SK-N-SH treated with all-trans-retinoic acid at 6 μM for 48 hours (cell line): Measurements from ENCODE around the gene DNAJC4.

ENCODE experiments used
- ATAC-seq: fragments of 200-7000 bp; cut with Tn5 transposase; 3 replicates; pipeline ENCODE4 v1.9.1; 2020; ENCODE audit warnings: mild to moderate bottlenecking, moderate library complexity
- ARNTL ChIP-seq: fragments of 450-650 bp; formaldehyde crosslinking; IDR thresholded peaks from 2 replicates; pipeline ENCODE4 v1.5.0; 2020; ENCODE audit warnings: low read depth, mild to moderate bottlenecking, moderate library complexity, borderline replicate concordance
- BACH2 ChIP-seq: fragments of 250-450 bp; sonication (Bioruptor Pico); IDR thresholded peaks from 2 replicates; pipeline ENCODE4 v1.9.0; 2021; ENCODE audit warnings: mild to moderate bottlenecking, borderline replicate concordance
- CREB5 ChIP-seq: fragments of 250-450 bp; sonication (Bioruptor Pico); IDR thresholded peaks from 2 replicates; pipeline ENCODE4 v1.5.1; 2020; ENCODE audit warnings: low read depth, mild to moderate bottlenecking, moderate library complexity
- CSDC2 ChIP-seq: fragments of 250-450 bp; sonication (Bioruptor Pico); IDR thresholded peaks from 2 replicates; pipeline ENCODE4 v1.5.0; 2020; ENCODE audit warnings: mild to moderate bottlenecking, moderate library complexity
- CSRNP3 ChIP-seq: fragments of 250-450 bp; sonication (Bioruptor Pico); IDR thresholded peaks from 2 replicates; pipeline ENCODE4 v1.5.1; 2021; ENCODE audit warnings: mild to moderate bottlenecking, moderate library complexity
- ESRRG ChIP-seq: fragments of 250-450 bp; sonication (Bioruptor Pico); IDR thresholded peaks from 2 replicates; pipeline ENCODE4 v1.6.1; 2021; ENCODE audit warnings: mild to moderate bottlenecking
- GLIS3 ChIP-seq: fragments of 250-450 bp; sonication (Bioruptor Pico); IDR thresholded peaks from 2 replicates; pipeline ENCODE4 v1.5.0; 2020; ENCODE audit warnings: mild to moderate bottlenecking, moderate library complexity
- ISL1 ChIP-seq: fragments of 250-450 bp; sonication (Bioruptor Pico); IDR thresholded peaks from 2 replicates; pipeline ENCODE4 v2.1.2; 2022; ENCODE audit warnings: mild to moderate bottlenecking, moderate library complexity
- OSR1 ChIP-seq: fragments of 250-450 bp; sonication (Bioruptor Pico); IDR thresholded peaks from 2 replicates; pipeline ENCODE4 v1.8.0; 2022; ENCODE audit warnings: moderate library complexity, mild to moderate bottlenecking, inconsistent platforms
- PATZ1 ChIP-seq: fragments of 250-450 bp; sonication (Bioruptor Pico); IDR thresholded peaks from 2 replicates; pipeline ENCODE4 v1.8.0; 2020; ENCODE audit warnings: mild to moderate bottlenecking, moderate library complexity, borderline replicate concordance
- POU6F1 ChIP-seq: fragments of 250-450 bp; sonication (Bioruptor Pico); IDR thresholded peaks from 2 replicates; pipeline ENCODE4 v1.8.0; 2021; ENCODE audit warnings: low read depth, mild to moderate bottlenecking, moderate library complexity, borderline replicate concordance
- PPARA ChIP-seq: fragments of 250-450 bp; sonication (Bioruptor Pico); IDR thresholded peaks from 2 replicates; pipeline ENCODE4 v1.5.0; 2020; ENCODE audit warnings: mild to moderate bottlenecking, borderline replicate concordance
- RARB ChIP-seq: fragments of 250-450 bp; sonication (Bioruptor Pico); IDR thresholded peaks from 2 replicates; pipeline ENCODE4 v1.8.0; 2021; ENCODE audit warnings: mild to moderate bottlenecking, moderate library complexity
- SNAI2 ChIP-seq: fragments of 250-450 bp; sonication (Bioruptor Pico); IDR thresholded peaks from 2 replicates; pipeline ENCODE4 v1.5.0; 2020; ENCODE audit warnings: mild to moderate bottlenecking, moderate library complexity
- TCF4 ChIP-seq: fragments of 250-450 bp; sonication (Bioruptor Pico); IDR thresholded peaks from 2 replicates; pipeline ENCODE4 v1.8.0; 2021; ENCODE audit warnings: mild to moderate bottlenecking, moderate library complexity, borderline replicate concordance
- TOX ChIP-seq: fragments of 250-450 bp; sonication (Bioruptor Pico); IDR thresholded peaks from 2 replicates; pipeline ENCODE4 v1.8.0; 2021; ENCODE audit warnings: mild to moderate bottlenecking, moderate library complexity, borderline replicate concordance
- TSHZ2 ChIP-seq: fragments of 250-450 bp; sonication (Bioruptor Pico); IDR thresholded peaks from 2 replicates; pipeline ENCODE4 v1.5.0; 2020; ENCODE audit warnings: mild to moderate bottlenecking, moderate library complexity
- ZC3H10 ChIP-seq: fragments of 250-450 bp; sonication (Bioruptor Pico); IDR thresholded peaks from 2 replicates; pipeline ENCODE4 v1.5.1; 2021; ENCODE audit warnings: mild to moderate bottlenecking, moderate library complexity
- ZFP3 ChIP-seq: fragments of 250-450 bp; sonication (Bioruptor Pico); IDR thresholded peaks from 2 replicates; pipeline ENCODE4 v1.5.0; 2020; ENCODE audit warnings: mild to moderate bottlenecking, moderate library complexity
- ZFP30 ChIP-seq: fragments of 450-650 bp; formaldehyde crosslinking; IDR thresholded peaks from 2 replicates; pipeline ENCODE4 v1.5.0; 2022; ENCODE audit warnings: mild to moderate bottlenecking, moderate library complexity
- ZNF565 ChIP-seq: fragments of 450-650 bp; formaldehyde crosslinking; conservative IDR thresholded peaks from 2 replicates; pipeline ENCODE4 v1.5.0; 2020; ENCODE audit warnings: low read depth, mild to moderate bottlenecking, moderate library complexity
- ZNF70 ChIP-seq: fragments of 450-650 bp; formaldehyde crosslinking; IDR thresholded peaks from 2 replicates; pipeline ENCODE4 v1.5.0; 2020; ENCODE audit warnings: mild to moderate bottlenecking, moderate library complexity
- ZNF8 ChIP-seq: fragments of 450-650 bp; formaldehyde crosslinking; IDR thresholded peaks from 2 replicates; pipeline ENCODE4 v1.5.0; 2020; ENCODE audit warnings: mild to moderate bottlenecking, moderate library complexity

DNAJC4 gene

GRCh38 chr11:64243236-64243854, 13.0 kb downstream of the DNAJC4 start:
- ATAC-seq = no peak
- TF ChIP-seq POU6F1 (CRISPR knock-in tag) = no peak
- TF ChIP-seq TCF4 = no peak
- no peak for TF ChIP-seq ESRRG (CRISPR knock-in tag)
- no peak for TF ChIP-seq ZNF70
- TF ChIP-seq SNAI2 (CRISPR knock-in tag) = no peak
- TF ChIP-seq ZFP30 (CRISPR knock-in tag) = no peak
- no peak for TF ChIP-seq BACH2 (CRISPR knock-in tag)
- no peak for TF ChIP-seq CSDC2 (CRISPR knock-in tag)
- TF ChIP-seq GLIS3 (CRISPR knock-in tag) = no peak
- TF ChIP-seq RARB (CRISPR knock-in tag) = no peak
- TF ChIP-seq OSR1 = no peak
- TF ChIP-seq ZFP3 (CRISPR knock-in tag) = no peak
- no peak for TF ChIP-seq PPARA
- TF ChIP-seq CREB5 = no peak
- TF ChIP-seq TSHZ2 (CRISPR knock-in tag) = no peak
- TF ChIP-seq ZNF565 (CRISPR knock-in tag) = no peak
- no peak for TF ChIP-seq TOX (CRISPR knock-in tag)
- no peak for TF ChIP-seq ISL1 (CRISPR knock-in tag)
- TF ChIP-seq ZNF8 (CRISPR knock-in tag) = no peak

- no peak for ATAC-seq
- TF ChIP-seq ISL1 (CRISPR knock-in tag) (no peak), CREB5 (no peak), SNAI2 (CRISPR knock-in tag) (no peak), GLIS3 (CRISPR knock-in tag) (no peak), CSDC2 (CRISPR knock-in tag) (no peak), ZNF70 (no peak), ZNF565 (CRISPR knock-in tag) (no peak), TCF4 (no peak), PATZ1 (CRISPR knock-in tag) (no peak)
Observed at GRCh38 chr11:64244107-64244506, 13.8 kb downstream of the DNAJC4 start.

- TF ChIP-seq SNAI2 (CRISPR knock-in tag) (no peak), TOX (CRISPR knock-in tag) (no peak), CSRNP3 (CRISPR knock-in tag) (no peak), BACH2 (CRISPR knock-in tag) (no peak), ZFP30 (CRISPR knock-in tag) (no peak), OSR1 (no peak), TCF4 (no peak), ZNF70 (no peak), ZC3H10 (CRISPR knock-in tag) (no peak), ARNTL (no peak), CSDC2 (CRISPR knock-in tag) (no peak)
- no peak for ATAC-seq
Observed at GRCh38 chr11:64244966-64245365, 14.6 kb downstream of the DNAJC4 start.
